Effector memory CD4-positive, alpha-beta T cell (primary cell): ENCODE measurements around the gene EHD4.

Source experiments
- DNase-seq, 3 donors: peaks; one replicate each; pipeline ENCODE4 v3.0.0-alpha.2; 2020
- H3K27ac ChIP-seq: 2 replicates; pipeline ENCODE4 v1.7.0; 2013; ENCODE audit warnings: mild to moderate bottlenecking, low read length, moderate library complexity; ENCODE audit not compliant: insufficient read depth, poor library complexity, severe bottlenecking
- H3K27me3 ChIP-seq: replicated peaks from 2 replicates; pipeline ENCODE4 v1.7.0; 2013; ENCODE audit warnings: mild to moderate bottlenecking, low read length; ENCODE audit not compliant: insufficient read depth, control insufficient read depth, poor library complexity, severe bottlenecking
- H3K36me3 ChIP-seq: 2 replicates; pipeline ENCODE4 v1.7.0; 2013; ENCODE audit warnings: mild to moderate bottlenecking, low read length, moderate library complexity; ENCODE audit not compliant: control insufficient read depth, insufficient read depth
- H3K4me1 ChIP-seq: 2 replicates; pipeline ENCODE4 v1.7.0; 2013; ENCODE audit warnings: low read length, mild to moderate bottlenecking; ENCODE audit not compliant: control insufficient read depth, insufficient read depth, poor library complexity, severe bottlenecking
- H3K4me3 ChIP-seq: 2 replicates; pipeline ENCODE4 v1.7.0; 2013; ENCODE audit warnings: low read length, low read depth, mild to moderate bottlenecking; ENCODE audit not compliant: insufficient read depth, poor library complexity, severe bottlenecking
- H3K9me3 ChIP-seq: 2 replicates; pipeline ENCODE4 v1.7.0; 2013; ENCODE audit warnings: mild to moderate bottlenecking, low read length, moderate library complexity; ENCODE audit not compliant: control insufficient read depth

EHD4 gene

DNA sequence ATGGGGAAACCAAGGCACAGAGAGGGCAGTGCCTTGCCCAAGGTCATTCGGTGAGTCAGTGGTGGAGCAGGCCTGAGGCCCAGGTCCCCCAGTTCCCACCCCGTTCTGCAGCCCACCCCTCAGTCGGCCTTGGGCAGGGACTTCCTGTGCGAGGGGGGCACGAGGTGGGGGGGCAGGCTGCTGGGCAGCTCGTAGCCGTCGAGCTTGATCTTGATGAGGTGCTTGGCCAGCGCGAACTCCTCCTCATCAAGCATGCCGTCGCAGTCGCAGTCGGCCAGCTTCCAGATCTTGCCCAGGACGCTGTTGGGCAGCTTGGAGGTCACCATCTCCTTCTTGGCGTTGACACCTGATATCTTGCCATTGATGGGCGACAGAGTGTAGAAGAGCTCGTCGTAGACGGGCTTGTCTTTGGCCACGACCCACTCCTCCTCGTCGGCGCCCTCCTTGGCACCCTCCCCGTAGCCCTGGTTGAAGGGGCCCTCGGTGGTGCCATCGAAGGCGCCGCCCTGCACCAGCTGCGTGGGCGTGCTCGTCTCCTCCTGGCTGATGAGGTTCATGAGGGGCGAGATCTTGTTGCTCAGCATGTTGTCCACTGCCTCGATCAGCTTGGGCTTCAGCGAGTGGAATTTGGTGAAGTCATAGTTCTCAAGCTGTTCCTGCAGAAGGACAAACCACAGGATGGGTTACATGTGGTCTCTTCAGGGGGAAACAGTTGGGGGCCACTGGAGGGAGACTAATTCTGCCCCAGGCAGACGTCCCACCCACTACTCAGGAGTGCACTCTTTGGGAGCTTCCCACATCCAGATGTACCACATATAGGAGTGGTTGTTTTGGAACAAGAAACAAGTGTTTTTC is 71.6 kb downstream of the EHD4 start:
- no peaks in the 10 kb centered on the region for H3K4me1 ChIP-seq
- no peaks in the 10 kb centered on the region for H3K27me3 ChIP-seq
- H3K36me3 ChIP-seq, result peaks cover 20% of the 10 kb centered on the region
- no peaks in the 10 kb centered on the region for H3K9me3 ChIP-seq
- no peak overlapping the region for H3K27ac ChIP-seq
- no peak overlapping the region for H3K4me3 ChIP-seq
- DNase-seq, result no peak

GRCh38 chr15:41899854-41900442 is 72.4 kb downstream of the EHD4 start:
- H3K27ac ChIP-seq, result no peak overlapping the region

GRCh38 chr15:41897363-41897799 is 75.0 kb downstream of the EHD4 start:
- Histone ChIP-seq H3K36me3 (peaks cover 14% of the 10 kb centered on the region), H3K4me3 (no peak overlapping the region), H3K4me1 (peaks cover 30% of the 10 kb centered on the region), H3K27ac (peak overlapping the region; percentile 89), H3K27me3 (no peaks in the 10 kb centered on the region), H3K9me3 (no peaks in the 10 kb centered on the region)
- no peak for DNase-seq

More at GRCh38 chr15:41899854-41900442, 72.4 kb downstream of the EHD4 start:
- H3K4me3 ChIP-seq, result no peak overlapping the region
- no peak for DNase-seq
- H3K27me3 ChIP-seq, result no peaks in the 10 kb centered on the region
- H3K4me1 ChIP-seq, result peaks cover 8% of the 10 kb centered on the region
- H3K9me3 ChIP-seq, result no peaks in the 10 kb centered on the region
- peaks cover 16% of the 10 kb centered on the region for H3K36me3 ChIP-seq

GRCh38 chr15:41896566-41896965 is 75.8 kb downstream of the EHD4 start:
- H3K9me3 ChIP-seq, result no peaks in the 10 kb centered on the region
- no peaks in the 10 kb centered on the region for H3K27me3 ChIP-seq
- H3K36me3 ChIP-seq, result peaks cover 14% of the 10 kb centered on the region
- H3K4me1 ChIP-seq, result peaks cover 35% of the 10 kb centered on the region
- H3K4me3 ChIP-seq, result no peak overlapping the region
- no peak for DNase-seq
- peak overlapping the region; percentile 89 for H3K27ac ChIP-seq

- DNase-seq, result no peak
- no peaks in the 10 kb centered on the region for H3K9me3 ChIP-seq
- H3K27ac ChIP-seq, result peak overlapping the region; percentile 89
- peaks cover 14% of the 10 kb centered on the region for H3K36me3 ChIP-seq
- no peak overlapping the region for H3K4me3 ChIP-seq
- no peaks in the 10 kb centered on the region for H3K27me3 ChIP-seq
- peaks cover 35% of the 10 kb centered on the region for H3K4me1 ChIP-seq
These were observed 76.4 kb downstream of the EHD4 start for GRCh38 chr15:41895957-41896356.

DNA sequence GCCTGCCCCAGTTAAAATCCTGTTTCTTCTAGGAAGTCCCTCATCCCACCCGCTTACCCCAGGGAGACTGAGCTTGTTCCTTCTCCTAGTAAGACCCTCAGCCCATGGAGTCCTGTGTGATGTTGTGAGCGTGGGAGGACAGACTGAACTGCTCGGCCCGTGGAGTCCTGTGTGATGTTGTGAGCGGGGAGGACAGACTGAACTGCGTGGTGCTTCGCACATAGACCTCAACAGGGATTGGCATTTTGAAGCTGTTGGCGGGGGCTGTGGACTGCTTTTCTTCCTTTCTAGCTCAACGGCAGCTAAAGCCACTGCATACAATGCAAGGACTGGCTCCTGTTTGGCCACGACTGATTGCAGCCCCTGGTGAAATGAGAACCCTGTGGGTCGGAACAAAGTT is 76.9 kb downstream of the EHD4 start:
- no peak overlapping the region for H3K4me3 ChIP-seq
- H3K4me1 ChIP-seq, result peaks cover 35% of the 10 kb centered on the region
- H3K27ac ChIP-seq, result peak overlapping the region; percentile 89
- H3K27me3 ChIP-seq, result no peaks in the 10 kb centered on the region
- no peak for DNase-seq
- peaks cover 14% of the 10 kb centered on the region for H3K36me3 ChIP-seq
- no peaks in the 10 kb centered on the region for H3K9me3 ChIP-seq

GRCh38 chr15:41894791-41895463 is 77.4 kb downstream of the EHD4 start:
- Histone ChIP-seq H3K27ac (peak overlapping the region; percentile 89), H3K4me3 (peak overlapping the region; percentile 24), H3K27me3 (no peaks in the 10 kb centered on the region), H3K4me1 (peaks cover 35% of the 10 kb centered on the region), H3K36me3 (peaks cover 14% of the 10 kb centered on the region), H3K9me3 (no peaks in the 10 kb centered on the region)
- DNase-seq, result peak; percentile 79 to 88 (median 88)

GRCh38 chr15:41894251-41894790 is 78.0 kb downstream of the EHD4 start:
- peaks cover 35% of the 10 kb centered on the region for H3K4me1 ChIP-seq
- no peaks in the 10 kb centered on the region for H3K27me3 ChIP-seq
- peak overlapping the region; percentile 89 for H3K27ac ChIP-seq
- peak overlapping the region; percentile 24 for H3K4me3 ChIP-seq
- H3K36me3 ChIP-seq, result peaks cover 11% of the 10 kb centered on the region
- no peaks in the 10 kb centered on the region for H3K9me3 ChIP-seq
- no peak for DNase-seq

- Histone ChIP-seq H3K4me1 (peaks cover 41% of the 10 kb centered on the region), H3K27me3 (no peaks in the 10 kb centered on the region), H3K36me3 (peaks cover 5% of the 10 kb centered on the region), H3K27ac (peak within 1 kb of the TSS; percentile 89), H3K9me3 (no peaks in the 10 kb centered on the region), H3K4me3 (peak within 1 kb of the TSS; percentile 24)
- DNase-seq, result no peak
These were observed 78.7 kb downstream of the EHD4 start, which contains the start of gene SPTBN5 for GRCh38 chr15:41893422-41894250. Gene SPTBN5, minus strand, starts transcription at chr15:41894053. Its CDS starts 556 bp downstream, at chr15:41893497.
